ENCODE measurements around the gene UBXN7.

DNA sequence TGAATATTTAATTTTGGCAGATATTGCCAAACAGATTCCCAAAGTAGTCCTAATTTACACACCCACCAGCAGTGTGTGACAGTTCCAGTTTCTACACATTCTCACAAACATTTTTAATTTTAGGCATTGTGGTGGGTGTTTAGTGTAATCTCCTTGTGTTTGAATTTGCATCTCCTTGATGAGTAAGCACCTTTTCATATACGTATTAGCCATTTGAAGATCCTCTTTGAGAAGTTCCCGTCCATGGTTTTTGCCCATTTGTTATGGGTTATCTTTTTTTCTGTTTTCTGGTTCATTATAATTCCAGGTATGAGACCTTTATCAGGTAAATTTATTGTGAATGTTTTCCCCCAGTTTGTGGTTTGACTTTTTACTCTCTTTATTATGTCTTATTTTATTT lies 91.8 kb downstream of the UBXN7 start:
- TF ChIP-seq, protein P1, sequence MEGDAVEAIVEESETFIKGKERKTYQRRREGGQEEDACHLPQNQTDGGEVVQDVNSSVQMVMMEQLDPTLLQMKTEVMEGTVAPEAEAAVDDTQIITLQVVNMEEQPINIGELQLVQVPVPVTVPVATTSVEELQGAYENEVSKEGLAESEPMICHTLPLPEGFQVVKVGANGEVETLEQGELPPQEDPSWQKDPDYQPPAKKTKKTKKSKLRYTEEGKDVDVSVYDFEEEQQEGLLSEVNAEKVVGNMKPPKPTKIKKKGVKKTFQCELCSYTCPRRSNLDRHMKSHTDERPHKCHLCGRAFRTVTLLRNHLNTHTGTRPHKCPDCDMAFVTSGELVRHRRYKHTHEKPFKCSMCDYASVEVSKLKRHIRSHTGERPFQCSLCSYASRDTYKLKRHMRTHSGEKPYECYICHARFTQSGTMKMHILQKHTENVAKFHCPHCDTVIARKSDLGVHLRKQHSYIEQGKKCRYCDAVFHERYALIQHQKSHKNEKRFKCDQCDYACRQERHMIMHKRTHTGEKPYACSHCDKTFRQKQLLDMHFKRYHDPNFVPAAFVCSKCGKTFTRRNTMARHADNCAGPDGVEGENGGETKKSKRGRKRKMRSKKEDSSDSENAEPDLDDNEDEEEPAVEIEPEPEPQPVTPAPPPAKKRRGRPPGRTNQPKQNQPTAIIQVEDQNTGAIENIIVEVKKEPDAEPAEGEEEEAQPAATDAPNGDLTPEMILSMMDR (IDR thresholded peaks at IDR 0.05): no peak
- no peak for TF ChIP-seq POLR2AphosphoS5 (IDR thresholded peaks at IDR 0.05)
